ENCODE results near the gene CDKN2AIPNL.
"Not testable (repeated sequence)": the region's sequence is repeated elsewhere in the genome, so short reads cannot be mapped to it uniquely, and the experiment has no call there.

Gene CDKN2AIPNL

GRCh38 chr5:134437847-134438581 is 26.3 kb upstream of the CDKN2AIPNL start:
- peak in 1 of 2 experiments; percentile 33 for DNase-seq (ENCODE audit: low read depth in 2 of 2)

GRCh38 chr5:134437340-134437846 is 25.7 kb upstream of the CDKN2AIPNL start:
- no peak for DNase-seq (ENCODE audit: low read depth in 2 of 2)

- peak; percentile 57 to 66 for DNase-seq (ENCODE audit: low read depth in 2 of 2)
Observed at GRCh38 chr5:134436523-134437339, 25.1 kb upstream of the CDKN2AIPNL start.

GRCh38 chr5:134435560-134435959 is 23.9 kb upstream of the CDKN2AIPNL start:
- no peak for DNase-seq (ENCODE audit: low read depth in 2 of 2)

GRCh38 chr5:134432677-134433359 is 21.1 kb upstream of the CDKN2AIPNL start:
- no peak for DNase-seq (ENCODE audit: low read depth in 2 of 2)

GRCh38 chr5:134432174-134432573 is 20.5 kb upstream of the CDKN2AIPNL start:
- no peak for DNase-seq (ENCODE audit: low read depth in 2 of 2)

GRCh38 chr5:134430001-134430569 is 18.4 kb upstream of the CDKN2AIPNL start:
- DNase-seq (ENCODE audit: low read depth in 2 of 2), result no peak

GRCh38 chr5:134427540-134428041 is 15.9 kb upstream of the CDKN2AIPNL start:
- no peak for DNase-seq (ENCODE audit: low read depth in 2 of 2)

- DNase-seq (ENCODE audit: low read depth in 2 of 2), result no peak
Observed at GRCh38 chr5:134426361-134426760, 14.7 kb upstream of the CDKN2AIPNL start.

- no peak for DNase-seq (ENCODE audit: low read depth in 2 of 2)
Observed at GRCh38 chr5:134423376-134423775, 11.7 kb upstream of the CDKN2AIPNL start.

- DNase-seq (ENCODE audit: low read depth in 2 of 2), result no peak
Observed at GRCh38 chr5:134422791-134423365, 11.2 kb upstream of the CDKN2AIPNL start.

- DNase-seq (ENCODE audit: low read depth in 2 of 2), result not testable (repeated sequence)
Observed at GRCh38 chr5:134421038-134421437, 9.4 kb upstream of the CDKN2AIPNL start.

- no peak for DNase-seq (ENCODE audit: low read depth in 2 of 2)
Observed at GRCh38 chr5:134420343-134420742, 8.7 kb upstream of the CDKN2AIPNL start.

GRCh38 chr5:134418958-134419357 is 7.3 kb upstream of the CDKN2AIPNL start:
- DNase-seq (ENCODE audit: low read depth in 2 of 2), result no peak

GRCh38 chr5:134417707-134418106 is 6.0 kb upstream of the CDKN2AIPNL start:
- DNase-seq (ENCODE audit: low read depth in 2 of 2), result no peak

GRCh38 chr5:134413046-134413445 is 1.4 kb upstream of the CDKN2AIPNL start:
- no peak for DNase-seq (ENCODE audit: low read depth in 2 of 2)

GRCh38 chr5:134411228-134411545 is 494 bp downstream of the CDKN2AIPNL start:
- DNase-seq (ENCODE audit: low read depth in 2 of 2), result no peak

GRCh38 chr5:134410822-134411221 is 859 bp downstream of the CDKN2AIPNL start:
- no peak for DNase-seq (ENCODE audit: low read depth in 2 of 2)

GRCh38 chr5:134409321-134409720 is 2.4 kb downstream of the CDKN2AIPNL start:
- no peak for DNase-seq (ENCODE audit: low read depth in 2 of 2)

- DNase-seq (ENCODE audit: low read depth in 2 of 2), result no peak
Observed at GRCh38 chr5:134406390-134406789, 5.3 kb downstream of the CDKN2AIPNL start.

GRCh38 chr5:134403951-134404350 is 7.7 kb downstream of the CDKN2AIPNL start:
- DNase-seq (ENCODE audit: low read depth in 2 of 2), result no peak
